ENCODE data around the gene ALG3.

ALG3 gene

DNA sequence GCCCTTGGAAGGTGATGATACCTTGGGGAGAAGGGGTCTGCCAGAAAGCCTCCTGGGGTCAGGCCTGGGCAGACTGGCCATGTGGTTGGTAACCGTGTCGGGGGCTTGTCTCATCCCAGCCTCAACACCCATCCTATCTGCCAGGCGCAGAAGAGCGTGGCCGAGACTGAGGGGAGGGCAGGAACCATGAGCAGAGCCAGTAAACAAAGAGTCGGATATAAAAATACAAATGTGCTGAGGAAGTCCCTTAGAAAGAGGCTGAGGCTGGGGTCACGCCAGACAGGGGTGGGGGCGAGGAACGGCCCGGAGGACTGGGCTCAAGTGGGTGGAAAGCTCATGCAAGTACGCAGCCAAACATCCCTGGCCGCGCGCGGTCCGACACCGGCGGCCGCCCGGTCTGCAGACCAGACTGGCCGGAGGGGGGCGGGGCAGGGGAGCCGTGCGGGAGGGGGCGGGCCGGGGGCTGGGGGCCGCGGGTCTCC lies 10.7 kb upstream of the ALG3 start:
- H3K4me3 ChIP-seq (ENCODE audit: low read depth, low read length): no peak overlapping the region
- TF ChIP-seq, protein P1, sequence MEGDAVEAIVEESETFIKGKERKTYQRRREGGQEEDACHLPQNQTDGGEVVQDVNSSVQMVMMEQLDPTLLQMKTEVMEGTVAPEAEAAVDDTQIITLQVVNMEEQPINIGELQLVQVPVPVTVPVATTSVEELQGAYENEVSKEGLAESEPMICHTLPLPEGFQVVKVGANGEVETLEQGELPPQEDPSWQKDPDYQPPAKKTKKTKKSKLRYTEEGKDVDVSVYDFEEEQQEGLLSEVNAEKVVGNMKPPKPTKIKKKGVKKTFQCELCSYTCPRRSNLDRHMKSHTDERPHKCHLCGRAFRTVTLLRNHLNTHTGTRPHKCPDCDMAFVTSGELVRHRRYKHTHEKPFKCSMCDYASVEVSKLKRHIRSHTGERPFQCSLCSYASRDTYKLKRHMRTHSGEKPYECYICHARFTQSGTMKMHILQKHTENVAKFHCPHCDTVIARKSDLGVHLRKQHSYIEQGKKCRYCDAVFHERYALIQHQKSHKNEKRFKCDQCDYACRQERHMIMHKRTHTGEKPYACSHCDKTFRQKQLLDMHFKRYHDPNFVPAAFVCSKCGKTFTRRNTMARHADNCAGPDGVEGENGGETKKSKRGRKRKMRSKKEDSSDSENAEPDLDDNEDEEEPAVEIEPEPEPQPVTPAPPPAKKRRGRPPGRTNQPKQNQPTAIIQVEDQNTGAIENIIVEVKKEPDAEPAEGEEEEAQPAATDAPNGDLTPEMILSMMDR (IDR thresholded peaks at IDR 0.05; ENCODE audit: low read depth, low read length): no peak

DNA sequence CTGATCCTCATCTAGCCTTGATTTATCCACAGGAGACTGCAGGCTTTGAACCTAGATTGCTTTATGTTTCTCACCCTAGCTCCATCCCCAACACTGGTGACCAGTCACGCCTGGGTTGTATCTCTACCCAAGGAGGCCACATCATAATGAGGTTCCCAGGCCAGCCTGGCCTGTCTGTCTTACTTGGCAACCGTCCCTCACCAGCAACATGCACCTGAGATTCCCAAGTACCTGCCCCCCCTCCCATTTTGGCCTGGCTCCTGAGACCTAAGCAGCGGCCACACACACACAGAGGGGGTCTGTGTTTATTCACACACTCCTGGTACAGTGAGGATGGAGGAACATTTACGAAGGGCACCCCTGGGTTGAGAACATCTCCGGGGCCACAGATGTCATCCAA lies 10.2 kb upstream of the ALG3 start:
- TF ChIP-seq, protein P1 (IDR thresholded peaks at IDR 0.05; ENCODE audit: low read depth, low read length): no peak
- H3K4me3 ChIP-seq (ENCODE audit: low read depth, low read length): no peak overlapping the region

DNA sequence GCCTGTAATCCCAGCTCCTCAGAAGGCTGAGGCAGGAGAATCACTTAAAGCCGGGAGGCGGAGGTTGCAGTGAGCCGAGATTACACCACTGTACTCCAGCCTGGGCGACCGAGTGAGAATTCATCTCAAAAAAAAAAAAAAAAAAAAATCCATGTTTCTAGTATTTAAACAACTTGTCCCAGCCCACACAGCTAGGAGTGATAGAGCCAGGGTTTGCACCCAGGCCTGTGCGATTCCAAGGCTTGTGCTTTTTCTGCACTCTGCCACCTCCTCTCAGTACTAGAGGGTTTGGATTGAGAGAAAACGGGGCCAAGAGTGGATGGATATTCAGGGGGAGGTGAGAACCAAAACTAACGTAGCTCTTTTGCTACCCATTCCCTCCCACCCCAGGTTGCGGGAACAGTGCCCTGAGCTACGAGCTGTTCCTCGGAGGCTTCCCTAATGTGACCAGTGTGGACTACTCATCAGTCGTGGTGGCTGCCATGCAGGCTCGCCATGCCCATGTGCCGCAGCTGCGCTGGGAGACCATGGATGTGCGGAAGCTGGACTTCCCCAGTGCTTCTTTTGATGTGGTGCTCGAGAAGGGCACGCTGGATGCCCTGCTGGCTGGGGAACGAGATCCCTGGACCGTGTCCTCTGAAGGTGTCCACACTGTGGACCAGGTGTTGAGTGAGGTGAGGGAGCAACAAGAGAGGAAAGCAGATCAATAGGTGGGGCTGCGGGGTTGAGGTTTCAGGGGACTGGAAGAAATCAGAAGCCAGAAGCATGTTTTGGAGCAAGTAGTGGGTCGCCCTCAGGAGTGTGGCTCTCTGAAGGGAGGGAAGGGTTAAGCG lies 8.5 kb upstream of the ALG3 start:
- H3K4me3 ChIP-seq (ENCODE audit: low read depth, low read length): no peak overlapping the region
- TF ChIP-seq, protein P1 (IDR thresholded peaks at IDR 0.05; ENCODE audit: low read depth, low read length): no peak

DNA sequence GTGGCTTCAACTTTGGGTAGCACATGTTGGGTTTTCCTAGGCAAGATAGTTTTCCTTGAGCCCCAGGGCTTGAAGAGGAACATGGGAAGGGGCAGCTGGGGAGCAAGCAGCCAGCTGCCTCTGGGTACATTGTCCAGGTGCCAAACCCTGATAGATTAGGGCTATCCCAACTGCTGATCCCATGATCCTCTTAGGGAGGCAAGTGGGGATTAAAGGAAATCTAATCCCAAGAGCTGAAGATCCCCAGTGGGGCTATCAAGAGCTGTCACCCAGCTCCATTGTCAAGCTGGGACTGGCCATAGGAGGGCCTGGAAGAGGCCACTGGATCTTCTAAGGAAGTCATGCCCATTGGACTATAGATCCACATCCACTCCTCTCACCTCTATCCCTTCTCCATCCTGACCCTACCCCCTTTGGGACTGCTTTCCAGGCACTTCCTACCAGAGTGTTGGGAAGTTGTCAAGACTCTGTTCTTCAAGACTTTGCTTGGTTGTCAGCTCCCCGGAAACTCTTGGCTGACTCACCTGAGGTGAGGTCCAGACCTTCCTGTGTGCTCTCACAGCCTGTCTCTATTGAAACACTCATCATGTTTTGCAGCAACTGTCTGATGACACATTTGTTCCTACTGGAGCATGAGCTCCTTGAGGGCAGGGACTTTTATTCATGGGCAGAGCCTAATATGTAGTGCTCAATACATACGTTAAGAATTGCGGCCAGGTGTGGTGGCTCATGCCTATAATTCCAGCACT lies 6.7 kb upstream of the ALG3 start:
- H3K4me3 ChIP-seq (ENCODE audit: low read depth, low read length): no peak overlapping the region
- TF ChIP-seq, protein P1 (IDR thresholded peaks at IDR 0.05; ENCODE audit: low read depth, low read length): no peak

DNA sequence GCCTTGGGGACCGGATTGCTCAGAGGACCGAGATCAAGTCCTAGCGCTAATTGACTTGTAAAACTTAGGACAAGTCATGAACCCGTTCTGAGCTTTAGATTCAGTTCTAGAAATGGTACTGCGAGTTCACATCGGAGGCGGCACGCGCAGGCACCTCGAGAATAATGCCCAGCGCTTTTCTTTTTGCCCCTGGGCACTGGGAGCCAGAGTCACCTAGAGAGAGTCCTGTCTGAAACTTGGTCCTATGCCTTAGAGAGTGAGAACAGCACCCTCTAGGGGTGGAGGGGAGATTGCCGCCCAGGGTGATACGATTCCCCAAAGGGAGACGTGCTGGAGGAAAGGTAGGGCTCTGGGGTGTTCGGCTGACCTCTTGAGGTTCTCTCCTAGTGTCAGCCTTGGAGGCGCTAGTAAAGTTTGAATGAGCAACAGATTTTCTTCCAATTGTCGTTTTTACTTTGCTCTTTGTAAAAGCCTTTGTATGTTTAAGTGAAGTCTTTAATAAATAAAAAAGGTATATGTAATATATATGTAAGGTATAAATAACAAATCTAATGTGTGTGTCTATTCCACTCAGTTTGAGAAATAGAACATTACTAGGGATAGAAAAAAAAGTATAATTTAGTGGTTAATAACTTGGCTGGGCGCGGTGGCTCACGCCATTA lies 1.5 kb upstream of the ALG3 start:
- H3K4me3 ChIP-seq (ENCODE audit: low read depth, low read length): peak overlapping the region; percentile 95
- TF ChIP-seq, protein P1 (IDR thresholded peaks at IDR 0.05; ENCODE audit: low read depth, low read length): peak; percentile 96

DNA sequence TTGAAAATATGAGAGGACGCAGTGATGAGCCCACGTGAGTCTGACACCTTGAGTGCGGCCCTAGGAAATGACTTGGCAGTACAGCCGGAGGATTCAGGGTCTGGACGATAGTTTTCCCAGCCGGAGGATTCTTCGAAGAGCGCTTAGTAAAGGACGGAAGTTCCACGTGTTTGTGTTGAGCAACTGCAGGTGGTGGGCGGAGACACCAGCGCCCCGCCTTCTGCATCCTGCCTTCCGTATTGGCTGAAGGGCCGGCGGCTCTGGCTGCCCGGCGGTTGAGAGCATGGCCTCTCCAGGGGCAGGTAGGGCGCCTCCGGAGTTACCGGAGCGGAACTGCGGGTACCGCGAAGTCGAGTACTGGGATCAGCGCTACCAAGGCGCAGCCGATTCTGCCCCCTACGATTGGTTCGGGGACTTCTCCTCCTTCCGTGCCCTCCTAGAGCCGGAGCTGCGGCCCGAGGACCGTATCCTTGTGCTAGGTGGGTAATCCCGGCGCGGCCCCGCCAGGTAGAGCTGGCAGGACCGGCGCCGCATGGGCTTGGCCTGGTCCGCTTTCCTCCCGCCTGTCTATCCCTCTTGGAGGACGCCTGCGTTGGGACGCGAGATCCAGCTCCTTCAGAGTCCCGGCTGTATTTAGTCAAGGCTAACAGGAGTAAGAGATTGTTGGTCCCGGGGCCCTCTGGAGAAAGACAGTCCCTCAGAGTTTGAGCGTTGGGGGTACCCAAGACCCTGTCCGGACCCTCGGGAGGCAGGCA lies 827 bp upstream of the ALG3 start, which contains the start of gene EEF1AKMT4:
EEF1AKMT4 (plus strand) TSS at position 261 of the 755 bp plus-strand sequence; CDS start at position 284, 23 bp downstream.
- TF ChIP-seq, protein P1 (IDR thresholded peaks at IDR 0.05; ENCODE audit: low read depth, low read length): peak; percentile 42
- peak within 1 kb of the TSS; percentile 95 for H3K4me3 ChIP-seq (ENCODE audit: low read depth, low read length)
